Subcutaneous adipose tissue (tissue), 4 donors: ENCODE results near the gene CLDN19. TPM values are rescaled to one million over a fixed set of nuclear protein-coding genes. Genes with fewer than 3 reads are reported as not detected.

Experiments used
- total RNA-seq, 4 donors: library from RNA; depleted of rRNA; stranded (reverse); fragments of >200 nt; gene quantifications; one replicate each; pipeline ENCODE4 v1.1.0, GENCODE V29; 2016
- TF ChIP-seq, protein P1 (sequence below): fragments of 450-650 bp; IDR thresholded peaks from one replicate; pipeline ENCODE4 v1.5.1; 2016; ENCODE audit warnings: low read depth, mild to moderate bottlenecking, control low read depth, antibody characterized with exemption, moderate library complexity

CLDN19 gene
- total RNA-seq, 4 donors from 2014 or later = not detected

DNA sequence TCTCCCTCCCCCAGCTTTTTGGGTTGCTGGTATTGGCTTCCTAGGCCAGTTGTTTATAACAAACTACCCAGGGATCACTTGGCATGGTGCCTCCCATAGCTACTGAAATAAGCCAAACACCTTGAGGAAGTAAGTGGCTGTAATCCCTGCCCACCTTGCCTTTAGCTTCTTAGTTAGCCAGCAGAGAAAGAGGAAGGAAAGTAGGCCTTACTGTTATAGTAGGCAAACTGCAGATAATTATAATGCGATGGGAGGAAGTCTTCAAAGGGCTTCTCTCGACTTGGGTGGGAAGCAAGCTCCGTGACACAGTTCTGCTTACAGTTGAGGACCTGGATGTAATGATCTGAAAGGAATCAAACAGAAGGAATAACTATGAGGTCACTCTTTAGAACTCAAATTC, 18.6 kb upstream of the CLDN19 start:
- TF ChIP-seq, protein P1, sequence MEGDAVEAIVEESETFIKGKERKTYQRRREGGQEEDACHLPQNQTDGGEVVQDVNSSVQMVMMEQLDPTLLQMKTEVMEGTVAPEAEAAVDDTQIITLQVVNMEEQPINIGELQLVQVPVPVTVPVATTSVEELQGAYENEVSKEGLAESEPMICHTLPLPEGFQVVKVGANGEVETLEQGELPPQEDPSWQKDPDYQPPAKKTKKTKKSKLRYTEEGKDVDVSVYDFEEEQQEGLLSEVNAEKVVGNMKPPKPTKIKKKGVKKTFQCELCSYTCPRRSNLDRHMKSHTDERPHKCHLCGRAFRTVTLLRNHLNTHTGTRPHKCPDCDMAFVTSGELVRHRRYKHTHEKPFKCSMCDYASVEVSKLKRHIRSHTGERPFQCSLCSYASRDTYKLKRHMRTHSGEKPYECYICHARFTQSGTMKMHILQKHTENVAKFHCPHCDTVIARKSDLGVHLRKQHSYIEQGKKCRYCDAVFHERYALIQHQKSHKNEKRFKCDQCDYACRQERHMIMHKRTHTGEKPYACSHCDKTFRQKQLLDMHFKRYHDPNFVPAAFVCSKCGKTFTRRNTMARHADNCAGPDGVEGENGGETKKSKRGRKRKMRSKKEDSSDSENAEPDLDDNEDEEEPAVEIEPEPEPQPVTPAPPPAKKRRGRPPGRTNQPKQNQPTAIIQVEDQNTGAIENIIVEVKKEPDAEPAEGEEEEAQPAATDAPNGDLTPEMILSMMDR = no peak

DNA sequence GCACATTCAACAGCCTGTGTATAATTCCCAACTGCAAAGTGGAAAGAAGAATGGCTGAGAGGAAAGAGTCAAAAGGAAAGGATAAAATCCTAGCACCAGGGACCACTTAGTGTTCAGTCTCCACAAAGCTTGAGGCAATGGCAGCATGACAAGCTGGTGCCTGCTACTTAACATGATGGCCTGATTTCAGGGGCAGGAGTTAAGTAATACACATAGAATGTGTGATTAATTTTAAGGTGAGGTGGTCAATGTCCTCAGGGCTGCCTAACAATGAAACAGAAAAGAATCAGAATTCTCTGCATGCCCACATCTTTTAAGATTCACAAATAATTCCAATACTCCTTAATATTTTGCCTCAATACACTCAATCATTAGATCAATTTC, 17.8 kb upstream of the CLDN19 start:
- TF ChIP-seq, protein P1 = no peak

DNA sequence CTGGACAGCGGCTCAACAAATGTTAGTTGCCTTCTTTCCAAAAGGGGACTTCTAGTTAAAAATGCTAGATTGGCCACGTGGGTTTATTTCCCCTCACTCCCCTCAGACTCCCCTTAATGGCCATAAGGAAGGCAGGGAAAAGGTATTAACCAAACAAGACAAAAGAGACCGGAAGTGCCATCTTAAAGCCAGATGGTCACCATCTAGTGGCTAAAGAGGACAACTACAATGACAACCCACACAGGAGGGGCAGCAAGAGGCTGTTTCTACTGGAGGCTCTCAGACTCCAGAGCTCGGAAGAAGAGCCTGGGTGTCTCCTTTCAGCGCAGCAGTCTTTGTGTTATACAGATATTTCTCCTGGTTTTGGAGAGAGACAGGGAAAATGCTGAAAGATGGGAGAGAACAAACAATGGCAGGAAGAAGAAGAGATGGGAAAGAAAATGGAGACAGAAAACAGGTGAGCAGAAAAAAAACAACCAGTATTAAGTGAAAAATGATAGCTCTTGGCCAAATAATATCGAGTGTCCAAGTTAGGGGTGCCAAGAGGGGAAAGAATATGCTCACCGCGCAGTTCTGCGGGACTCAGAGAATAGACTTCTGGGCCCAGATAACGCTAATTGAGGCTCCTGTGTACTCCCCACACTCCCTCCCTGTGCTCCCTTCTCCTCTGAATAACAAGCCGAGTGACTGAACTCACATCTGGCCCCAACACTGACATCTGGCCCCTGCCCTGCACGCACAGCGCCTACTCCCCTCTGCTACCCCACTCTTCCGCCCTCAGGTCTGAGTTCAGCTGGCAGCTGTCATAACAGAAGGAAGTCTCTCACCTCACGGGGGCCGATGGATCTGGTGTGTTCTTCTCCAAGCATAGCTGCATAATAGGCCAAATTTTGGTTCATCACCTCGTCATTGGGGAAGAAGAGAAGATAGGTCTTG, 17.2 kb upstream of the CLDN19 start:
- TF ChIP-seq, protein P1 = no peak

- TF ChIP-seq, protein P1 = no peak
Measured at GRCh38 chr1:42753070-42753469, 13.0 kb upstream of the CLDN19 start.

DNA sequence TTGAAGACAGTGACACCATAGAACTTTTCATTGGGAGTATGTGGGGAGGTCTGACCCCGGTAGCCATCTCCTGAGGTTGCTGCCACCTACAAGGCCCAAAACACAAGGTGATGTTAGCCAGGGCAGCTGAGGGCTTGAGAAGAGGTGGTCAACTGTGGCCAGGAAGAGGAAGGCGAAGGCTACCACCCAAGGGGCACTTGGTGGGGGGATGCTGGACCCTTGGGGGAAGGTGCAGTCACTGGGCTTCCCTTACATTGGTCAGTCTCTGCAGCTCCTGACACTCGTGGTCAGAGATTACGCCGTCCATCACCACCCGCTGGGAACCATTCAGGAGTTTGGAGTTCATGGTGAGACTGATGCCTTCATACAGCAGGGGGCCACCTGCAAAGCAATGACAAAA, 12.2 kb upstream of the CLDN19 start:
- TF ChIP-seq, protein P1 = no peak

DNA sequence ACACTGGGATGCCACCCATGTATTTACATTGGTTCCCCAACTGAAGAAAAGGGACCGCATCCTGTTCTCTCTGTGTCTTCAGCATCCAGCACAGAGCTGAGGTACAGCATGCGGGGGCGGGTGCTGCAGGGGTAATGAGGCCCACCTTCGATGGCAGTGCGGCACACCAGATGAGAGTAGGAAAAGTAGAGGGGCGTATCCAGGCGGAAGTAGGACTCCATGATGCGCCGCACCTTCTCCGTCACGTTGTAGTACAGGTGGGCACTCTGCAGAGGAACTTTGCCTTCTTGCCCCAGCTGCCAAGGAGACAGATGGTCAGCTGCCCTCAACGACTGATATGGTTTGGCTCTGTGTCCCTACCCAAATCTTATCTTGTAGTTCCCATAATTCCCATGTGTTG, 10.0 kb upstream of the CLDN19 start:
- TF ChIP-seq, protein P1 = no peak

DNA sequence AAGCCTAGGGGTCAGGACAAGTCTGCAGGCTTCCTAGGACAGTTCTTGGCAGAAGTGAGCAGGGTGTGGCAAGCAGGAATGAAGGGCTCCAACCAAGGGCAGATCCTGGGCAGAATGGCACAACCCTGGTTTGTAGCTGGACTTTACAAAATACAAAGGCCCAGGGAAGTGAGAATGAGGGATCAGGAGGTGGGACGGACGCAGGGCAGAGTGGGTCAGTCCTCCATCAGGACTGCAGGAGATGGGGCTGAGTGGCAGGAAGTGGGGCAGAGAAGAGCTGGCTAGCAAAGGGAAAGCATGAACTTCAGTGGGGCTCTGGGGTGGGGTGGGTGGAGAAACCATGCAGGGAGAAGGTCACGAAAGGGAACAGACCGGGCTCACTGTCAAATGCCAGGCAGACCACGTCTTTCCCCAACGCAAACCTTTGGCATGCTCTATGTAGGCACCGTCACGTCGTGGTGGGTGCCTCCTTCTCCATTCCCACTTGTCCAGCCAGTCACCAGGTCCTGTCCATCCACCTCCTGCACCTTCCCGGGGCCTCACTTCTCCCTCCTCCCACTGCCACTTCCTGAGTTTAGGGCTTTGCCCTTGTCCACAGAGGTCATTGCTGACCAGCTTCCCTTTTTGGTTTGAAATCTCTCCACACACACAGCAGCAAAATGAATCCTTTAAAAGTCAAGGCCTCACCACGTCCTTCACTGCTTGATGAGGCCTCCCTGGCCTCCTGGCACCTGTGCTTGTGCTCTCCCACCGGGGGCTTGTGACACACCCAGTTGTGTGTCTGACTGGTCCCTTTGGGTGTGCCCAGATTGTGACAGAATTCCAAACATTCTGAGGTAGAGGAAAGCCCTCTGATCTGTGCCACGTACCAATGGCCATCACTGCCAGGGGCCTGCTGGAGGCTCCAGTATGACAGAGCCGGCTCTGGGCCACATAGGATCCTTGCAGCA, 8.7 kb upstream of the CLDN19 start:
- TF ChIP-seq, protein P1 = no peak
